K562 (cell line): ENCODE results near the gene KIF1A. TPM values are rescaled to one million over a fixed set of nuclear protein-coding genes. Genes with fewer than 3 reads are reported as not detected.
A peak's percentile ranks its signal among the peaks of the same experiment; 100 is the strongest.

Experiments
- ATAC-seq: fragments of 200-7000 bp; cut with Tn5 transposase; 3 replicates; pipeline ENCODE4 v1.9.1; 2020; ENCODE audit warnings: moderate library complexity
- BruUV-seq: library from RNA; stranded (reverse); fragments of 400-500 nt; replicated peaks from 2 replicates; lab custom pipeline; 2021; lab: Mats Ljungman, UMichigan
- CTCF ChIA-PET: fragments of 300-600 bp; formaldehyde crosslinking; extraction: SDS; loops from one replicate; lab custom pipeline; 2021; ENCODE audit warnings: low intra/inter-chr PET ratio; lab: Yijun Ruan, JAX
- POLR2A ChIA-PET: fragments of 300-600, 350-650 bp; sonication (Branson Sonifier 250); formaldehyde crosslinking; extraction: SDS; loops from one replicate; lab custom pipeline; 2021; ENCODE audit warnings: antibody characterized with exemption, inconsistent platforms; lab: Yijun Ruan, JAX
- DNase-seq, 4 experiments: peaks; one replicate each; pipeline versions ENCODE4 v3.0.0 to v3.0.0-alpha.2; 2011 to 2018; ENCODE audit warnings: low spot score in 3 of 4, mixed read lengths in 3 of 4; ENCODE audit errors: extremely low read depth in 1 of 4
- FAIRE-seq: peaks from 2 replicates; lab custom pipeline; 2011; peaks lifted over from hg19 to GRCh38; lab: Jason Lieb, UNC
- H2AFZ ChIP-seq: 2 replicates; pipeline ENCODE4 v1.6.0; 2011; ENCODE audit warnings: low read depth, low read length, control low read depth, inconsistent platforms
- H3K27ac ChIP-seq: fragments of 200-600 bp; 3 replicates; pipeline ENCODE4 v1.8.0; 2011; ENCODE audit warnings: low read depth, mild to moderate bottlenecking, control low read depth, inconsistent platforms, low read length, moderate library complexity, mixed read lengths; ENCODE audit errors: extremely low read depth
- H3K27me3 ChIP-seq, 2 experiments: fragments of 300-600 bp in 1 of 2; 2 replicates in 1 of 2; 3 replicates in 1 of 2; pipeline versions ENCODE4 v1.6.0 to v1.8.0; 2011; ENCODE audit warnings: inconsistent platforms in 2 of 2, low read length in 2 of 2, mild to moderate bottlenecking in 1 of 2, mixed read lengths in 1 of 2, moderate library complexity in 1 of 2; ENCODE audit not compliant: control insufficient read depth in 2 of 2, insufficient read depth in 2 of 2
- H3K36me3 ChIP-seq: fragments of 300-600 bp; 3 replicates; pipeline ENCODE4 v1.8.0; 2011; ENCODE audit warnings: mild to moderate bottlenecking, low read length, inconsistent platforms; ENCODE audit not compliant: control insufficient read depth, insufficient read depth
- H3K4me1 ChIP-seq, 2 experiments: fragments of 200-600 bp in 1 of 2; replicated peaks in 1 of 2; 2 replicates in 1 of 2; 3 replicates in 1 of 2; pipeline versions ENCODE4 v1.5.1 to v1.8.0; 2011; ENCODE audit warnings: inconsistent platforms in 2 of 2, low read length in 2 of 2, mild to moderate bottlenecking in 1 of 2, mixed read lengths in 1 of 2, moderate library complexity in 1 of 2; ENCODE audit not compliant: control insufficient read depth in 2 of 2, insufficient read depth in 2 of 2
- H3K4me2 ChIP-seq: 2 replicates; pipeline ENCODE4 v1.6.1; 2011; ENCODE audit warnings: low read length, control low read depth, inconsistent platforms, mixed read lengths; ENCODE audit not compliant: insufficient read depth
- H3K4me3 ChIP-seq: fragments of 200-600 bp; sonication (generic), shearing (Covaris generic); 2 replicates; pipeline ENCODE4 v1.5.1; 2016; ENCODE audit warnings: control low read depth, inconsistent platforms
- H3K79me2 ChIP-seq: fragments of 200-600 bp; 3 replicates; pipeline ENCODE4 v1.8.0; 2011; ENCODE audit warnings: low read length, inconsistent platforms; ENCODE audit not compliant: control insufficient read depth, insufficient read depth
- H3K9ac ChIP-seq, 2 experiments: 2 replicates each; pipeline versions ENCODE4 v1.6.0 to v1.6.1; 2011; ENCODE audit warnings: low read depth in 2 of 2, low read length in 2 of 2, control low read depth in 1 of 2, inconsistent platforms in 1 of 2, mild to moderate bottlenecking in 1 of 2, mixed read lengths in 1 of 2; ENCODE audit not compliant: insufficient read depth in 1 of 2
- H3K9me1 ChIP-seq: one replicate; pipeline ENCODE4 v1.6.0; 2011; ENCODE audit warnings: inconsistent platforms, mild to moderate bottlenecking, low read length, moderate library complexity; ENCODE audit not compliant: control insufficient read depth, insufficient read depth
- H3K9me3 ChIP-seq: replicated peaks from 2 replicates; pipeline ENCODE4 v1.5.1; 2011; ENCODE audit warnings: low read depth, low read length, inconsistent platforms; ENCODE audit not compliant: control insufficient read depth, insufficient read depth
- H4K20me1 ChIP-seq: replicated peaks from 2 replicates; pipeline ENCODE4 v1.6.1; 2011; ENCODE audit warnings: low read length, inconsistent platforms, mixed read lengths; ENCODE audit not compliant: control insufficient read depth, insufficient read depth
- CHD1 ChIP-seq: fragments of 200-600 bp; sonication (generic); IDR thresholded peaks from one replicate; pipeline ENCODE4 v1.6.1; 2012; ENCODE audit warnings: mild to moderate bottlenecking, moderate library complexity, low read length, inconsistent platforms
- MYBL2 ChIP-seq, 2 experiments: fragments of 450-650 bp in 1 of 2; sonication (generic) in 1 of 2; formaldehyde crosslinking in 1 of 2; IDR thresholded peaks; 2 replicates each; pipeline versions ENCODE4 v1.6.1 to v1.8.1; 2017 to 2022; ENCODE audit warnings: borderline replicate concordance in 1 of 2, inconsistent platforms in 1 of 2, low read depth in 1 of 2, mild to moderate bottlenecking in 1 of 2, missing genetic modification reagents in 1 of 2, moderate library complexity in 1 of 2
- RUNX1 ChIP-seq: sonication (generic); IDR thresholded peaks from 2 replicates; pipeline ENCODE4 v1.6.1; 2016; ENCODE audit warnings: antibody characterized with exemption, low read depth
- TAF9B ChIP-seq: fragments of 450-650 bp; IDR thresholded peaks from 2 replicates; pipeline ENCODE4 v1.6.1; 2018; ENCODE audit warnings: mild to moderate bottlenecking; ENCODE audit not compliant: partially characterized antibody
- TRIM24 ChIP-seq, 2 experiments: fragments of 450-650 bp; IDR thresholded peaks; 2 replicates each; pipeline ENCODE4 v1.6.1; 2016
- ZNF143 ChIP-seq: sonication (generic); formaldehyde crosslinking; IDR thresholded peaks from 2 replicates; pipeline ENCODE4 v1.9.0; 2022; ENCODE audit warnings: mild to moderate bottlenecking, missing genetic modification reagents
- ZNF239 ChIP-seq: fragments of 250-450 bp; sonication (Bioruptor Pico); IDR thresholded peaks from 2 replicates; pipeline ENCODE4 v1.4.0; 2020; ENCODE audit warnings: mild to moderate bottlenecking
- ZNF24 ChIP-seq: fragments of 450-650 bp; IDR thresholded peaks from 2 replicates; pipeline ENCODE4 v1.6.1; 2016
- ZNF507 ChIP-seq: conservative IDR thresholded peaks from 2 replicates; pipeline ENCODE4 v1.6.1; 2017; ENCODE audit warnings: missing genetic modification characterization, missing compliant biosample characterization
- ZNF668 ChIP-seq: fragments of 250-450 bp; sonication (Bioruptor Pico); IDR thresholded peaks from 2 replicates; pipeline ENCODE4 v1.8.0; 2022; ENCODE audit warnings: mild to moderate bottlenecking, inconsistent platforms
- WGBS: fragments of 100-300 bp; shearing (Covaris generic); methylation state at CpG from one replicate; pipeline ENCODE4 v1.1.6; 2016; ENCODE audit warnings: low coverage, mixed read lengths; ENCODE audit not compliant: insufficient coverage; ENCODE audit errors: missing lambda C conversion rate; 5-methylcytosine and 5-hydroxymethylcytosine counted together
- in situ Hi-C: fragments of 300-500 bp; cut with MboI; formaldehyde crosslinking; loops from 4 replicates; pipeline ENCODE4 v1.15.0; 2018; ENCODE audit warnings: inconsistent platforms, mixed read lengths
- intact Hi-C: fragments of 100-400 bp; cut with micrococcal nuclease; formaldehyde crosslinking; loops from 2 replicates; pipeline ENCODE4 v1.14.2; 2022
- polyA plus RNA-seq, 8 experiments: library from polyadenylated mRNA; depleted of rRNA in 4 of 8; stranded (reverse) in 5 of 8; unstranded in 3 of 8; fragments of >200 nt; fragmentation: Nextera tagmentation in 2 of 8; fragmentation: Illumina TruSeq in 1 of 8; extraction: Ambion mirVana in 2 of 8; extraction: Trizol in 1 of 8; gene quantifications; 2 replicates each; pipeline versions ENCODE4 v1.2.1 to v1.2.3, GENCODE V29; 2011 to 2014; ENCODE audit warnings: inconsistent platforms in 1 of 8, missing spikeins in 1 of 8
- total RNA-seq, 7 experiments: library from RNA; depleted of rRNA in 6 of 7; stranded (reverse); fragments of >200 nt in 6 of 7; fragmentation: Illumina TruSeq in 2 of 7; extraction: Trizol in 2 of 7; gene quantifications; 2 replicates each; pipeline versions ENCODE4 v1.2.1 to v1.2.3, GENCODE V29; 2011 to 2021; ENCODE audit warnings: low replicate concordance in 1 of 7

The KIF1A gene
- total and polyA plus RNA-seq, 9 of the 15 experiments (the other 6 are each of a cell fraction or from before 2014, with no cell fraction given): 0.07 to 1.4 (median 0.45) TPM; not detected in 2

DNA sequence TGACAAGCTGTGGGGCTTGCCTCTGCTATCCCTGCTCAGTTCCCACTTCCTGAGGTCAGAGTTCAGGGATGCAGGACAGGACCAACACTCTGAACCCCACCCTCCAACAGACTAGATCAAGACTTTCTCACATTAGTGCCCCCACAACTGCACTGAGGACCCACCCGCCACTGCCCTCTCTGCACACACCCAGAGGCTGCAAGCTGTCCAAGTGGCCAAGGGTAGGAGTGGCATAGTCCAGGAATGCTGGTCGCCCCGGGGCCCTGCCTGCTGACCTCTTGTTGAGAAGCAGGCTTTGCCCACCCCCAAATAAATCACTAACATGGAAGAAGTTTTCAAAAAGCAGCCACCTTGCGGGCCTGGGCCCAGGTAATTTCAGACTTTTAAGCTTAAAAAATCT is 5.5 kb upstream of the KIF1A start (continued):
- TF ChIP-seq MYBL2 (IDR thresholded peaks at IDR 0.05; ENCODE audit: low read depth) (no peak), MYBL2 (CRISPR knock-in tag; IDR thresholded peaks at IDR 0.05; ENCODE audit: borderline replicate concordance) (no peak), RUNX1 (no peak), ZNF668 (CRISPR knock-in tag) (no peak), TRIM24 (IDR thresholded peaks at IDR 0.05) (no peak), ZNF24 (no peak), ZNF143 (CRISPR knock-in tag) (no peak), TAF9B (no peak), ZNF239 (no peak)

DNA sequence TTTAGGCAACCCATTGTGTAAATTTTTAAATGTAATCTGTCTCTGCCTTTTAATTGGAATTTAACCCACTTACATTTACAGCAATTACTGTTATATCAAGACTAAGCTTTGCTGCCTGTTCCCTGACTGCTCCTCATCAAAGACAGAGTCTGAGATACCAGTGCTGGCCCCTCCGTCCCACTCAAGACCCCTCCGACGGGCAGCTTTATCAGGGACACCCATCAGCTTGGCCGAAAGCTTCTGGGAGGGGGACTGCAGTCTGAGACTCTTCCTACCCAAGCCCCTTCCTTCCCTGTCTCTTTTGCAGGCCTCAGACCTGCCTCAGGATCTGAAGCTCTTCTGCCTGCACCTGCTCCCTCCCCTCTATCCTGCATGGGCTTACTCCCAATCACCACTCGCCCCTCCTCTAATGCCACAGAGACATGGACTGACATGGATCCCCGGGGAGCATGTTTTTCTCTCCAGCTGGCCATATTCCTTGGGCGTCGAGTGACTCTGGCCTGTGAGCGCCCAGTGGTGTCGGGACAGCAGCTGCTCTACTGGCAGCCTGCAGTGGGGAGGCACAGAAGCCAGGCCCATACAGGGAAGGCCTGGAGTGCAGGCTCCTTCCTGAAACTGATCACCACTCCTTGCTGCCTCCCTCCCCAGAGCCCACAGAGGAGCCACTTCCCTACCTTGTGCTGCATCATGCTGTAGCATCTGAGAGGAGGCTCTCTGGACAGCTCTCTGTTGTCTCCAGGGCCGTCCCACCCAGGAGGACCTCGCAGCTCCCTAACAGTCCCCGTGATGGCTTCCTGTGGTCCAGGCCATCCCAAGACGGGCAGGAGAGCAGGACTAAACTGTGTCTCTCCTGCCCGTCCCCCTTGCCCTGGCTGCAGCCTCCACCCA is 3.7 kb upstream of the KIF1A start:
- no peaks in the 10 kb centered on the region for H3K79me2 ChIP-seq
- H2AFZ ChIP-seq: no peak overlapping the region
- no peak overlapping the region for H3K4me2 ChIP-seq
- WGBS: 0% methylated on average over 13 of the region's 15 CpGs
- in situ Hi-C loops: no loop called here
- BruUV-seq: no TSS peak
- H3K9ac ChIP-seq: no peak overlapping the region
- H3K4me3 ChIP-seq: no peak overlapping the region
- TF ChIP-seq CHD1 (no peak), ZNF507 (tag) (peak; percentile 81)
- no peaks in the 10 kb centered on the region for H3K9me1 ChIP-seq
- peaks cover 4 to 33% of the 10 kb centered on the region in 2 experiments; a peak in 4 of 5 replicates for H3K27me3 ChIP-seq
- no peaks in the 10 kb centered on the region for H4K20me1 ChIP-seq
- CTCF ChIA-PET: no interaction called here
- no peaks in the 10 kb centered on the region for H3K4me1 ChIP-seq
- FAIRE-seq (no peak), ATAC-seq (no peak), DNase-seq (no peak)
- no peaks in the 10 kb centered on the region for H3K36me3 ChIP-seq
- H3K9me3 ChIP-seq: no peaks in the 10 kb centered on the region
- H3K27ac ChIP-seq: no peak overlapping the region
- intact Hi-C loops: no loop called here
- POLR2A ChIA-PET: no interaction called here
